GM20000 (cell line): ENCODE measurements around the gene TNRC18.

Experiments used
- DNase-seq: peaks from one replicate; pipeline ENCODE4 v3.0.0; 2012; ENCODE audit warnings: low spot score
- TF ChIP-seq, protein P1 (sequence below): IDR thresholded peaks from 2 replicates; pipeline ENCODE4 v1.5.1; 2012; ENCODE audit warnings: mild to moderate bottlenecking, control low read depth; ENCODE audit errors: extremely low read depth, missing control alignments

Gene TNRC18

GRCh38 chr7:5408777-5409176 lies 14.9 kb downstream of the TNRC18 start:
- DNase-seq = no peak
- TF ChIP-seq, protein P1, sequence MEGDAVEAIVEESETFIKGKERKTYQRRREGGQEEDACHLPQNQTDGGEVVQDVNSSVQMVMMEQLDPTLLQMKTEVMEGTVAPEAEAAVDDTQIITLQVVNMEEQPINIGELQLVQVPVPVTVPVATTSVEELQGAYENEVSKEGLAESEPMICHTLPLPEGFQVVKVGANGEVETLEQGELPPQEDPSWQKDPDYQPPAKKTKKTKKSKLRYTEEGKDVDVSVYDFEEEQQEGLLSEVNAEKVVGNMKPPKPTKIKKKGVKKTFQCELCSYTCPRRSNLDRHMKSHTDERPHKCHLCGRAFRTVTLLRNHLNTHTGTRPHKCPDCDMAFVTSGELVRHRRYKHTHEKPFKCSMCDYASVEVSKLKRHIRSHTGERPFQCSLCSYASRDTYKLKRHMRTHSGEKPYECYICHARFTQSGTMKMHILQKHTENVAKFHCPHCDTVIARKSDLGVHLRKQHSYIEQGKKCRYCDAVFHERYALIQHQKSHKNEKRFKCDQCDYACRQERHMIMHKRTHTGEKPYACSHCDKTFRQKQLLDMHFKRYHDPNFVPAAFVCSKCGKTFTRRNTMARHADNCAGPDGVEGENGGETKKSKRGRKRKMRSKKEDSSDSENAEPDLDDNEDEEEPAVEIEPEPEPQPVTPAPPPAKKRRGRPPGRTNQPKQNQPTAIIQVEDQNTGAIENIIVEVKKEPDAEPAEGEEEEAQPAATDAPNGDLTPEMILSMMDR = no peak

DNA sequence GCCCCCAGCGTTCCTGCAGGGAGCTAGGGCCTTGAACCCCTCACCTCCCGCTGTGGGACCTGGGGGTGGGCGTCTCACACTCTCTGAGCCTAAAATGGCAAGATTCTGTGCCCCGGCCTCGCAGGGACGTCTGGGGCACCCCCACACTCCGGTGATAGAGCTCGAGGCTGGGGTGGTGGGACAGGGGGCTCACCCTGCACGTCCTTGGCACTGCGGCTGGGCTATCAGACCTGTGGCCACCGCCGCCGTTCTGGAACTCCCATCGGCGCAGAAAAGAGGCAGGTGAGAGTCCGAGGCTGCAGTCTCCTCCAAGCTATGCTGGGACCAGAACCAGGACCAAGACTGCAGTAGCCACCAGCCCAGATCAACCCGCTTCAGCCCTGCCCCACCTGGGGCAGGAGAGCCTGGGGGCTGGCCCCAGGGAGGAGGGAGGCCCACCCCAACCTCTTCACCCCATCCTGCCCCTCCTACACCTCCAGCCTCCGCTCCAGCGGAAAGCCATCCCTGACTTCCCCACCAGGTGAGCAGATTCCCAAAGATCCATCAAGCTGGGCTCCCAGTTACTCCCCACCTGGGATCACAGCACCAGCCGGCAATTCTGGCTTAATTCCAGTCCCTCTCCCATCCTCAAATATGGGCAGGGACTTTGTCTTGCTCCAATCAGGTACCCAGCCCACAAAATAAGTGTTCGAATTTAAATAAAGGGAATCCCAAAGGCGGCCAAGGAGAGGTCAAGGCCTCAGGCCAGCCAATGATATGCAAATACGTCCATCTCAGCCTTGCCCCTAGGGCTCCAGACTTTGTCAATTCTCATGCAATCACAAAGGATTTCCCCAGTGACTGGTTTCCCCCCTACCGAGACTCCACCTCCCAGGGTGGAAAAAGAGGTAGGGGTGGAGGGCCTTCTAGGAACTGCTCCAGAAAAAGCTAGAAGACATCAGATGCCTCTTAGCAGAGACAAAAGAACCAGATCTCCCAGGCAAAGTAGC lies 16.4 kb downstream of the TNRC18 start:
- TF ChIP-seq, protein P1 = no peak
- no peak for DNase-seq

- DNase-seq = no peak
- TF ChIP-seq, protein P1 = no peak
Measured at GRCh38 chr7:5404421-5404826, 19.2 kb downstream of the TNRC18 start.

DNA sequence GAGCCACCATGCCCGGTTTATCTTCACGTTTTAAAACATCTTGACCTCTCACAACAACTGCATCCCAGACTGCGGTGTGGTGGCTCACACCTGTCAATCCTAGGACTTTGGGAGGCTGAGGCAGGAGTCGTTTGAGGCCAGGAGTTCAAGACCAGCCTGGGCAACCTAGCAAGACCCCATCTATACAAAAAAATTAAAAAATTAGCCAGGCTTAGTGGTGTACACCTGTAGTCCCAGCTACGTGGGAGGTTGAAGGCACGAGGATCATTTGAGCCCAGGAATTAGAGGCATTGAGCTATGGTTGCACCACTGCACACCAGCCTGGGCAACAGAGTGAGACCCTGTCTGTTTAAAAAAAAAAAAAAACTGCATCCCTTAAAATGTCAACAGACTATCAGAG lies 20.2 kb downstream of the TNRC18 start:
- TF ChIP-seq, protein P1 = no peak
- no peak for DNase-seq

DNA sequence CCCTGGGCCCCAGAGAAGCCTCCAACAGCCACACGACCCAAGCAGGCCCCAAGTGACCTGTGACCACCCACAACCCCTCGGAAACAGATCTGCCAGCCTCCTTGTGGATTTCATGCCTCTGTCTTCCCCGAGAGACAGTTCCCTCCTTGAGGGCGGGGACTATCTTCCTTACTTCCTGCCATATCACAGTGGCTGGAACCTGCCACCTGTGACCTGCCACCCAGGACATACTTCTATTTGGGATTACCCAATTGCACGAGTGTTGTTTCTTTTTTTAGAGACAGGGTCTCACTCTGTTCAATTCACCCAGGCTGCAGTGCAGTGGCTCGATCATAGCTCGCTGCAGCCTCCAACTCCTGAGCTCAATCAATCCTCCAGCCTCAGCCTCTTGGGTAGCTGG lies 25.9 kb downstream of the TNRC18 start:
- DNase-seq = peak; percentile 56
- TF ChIP-seq, protein P1 = no peak

DNA sequence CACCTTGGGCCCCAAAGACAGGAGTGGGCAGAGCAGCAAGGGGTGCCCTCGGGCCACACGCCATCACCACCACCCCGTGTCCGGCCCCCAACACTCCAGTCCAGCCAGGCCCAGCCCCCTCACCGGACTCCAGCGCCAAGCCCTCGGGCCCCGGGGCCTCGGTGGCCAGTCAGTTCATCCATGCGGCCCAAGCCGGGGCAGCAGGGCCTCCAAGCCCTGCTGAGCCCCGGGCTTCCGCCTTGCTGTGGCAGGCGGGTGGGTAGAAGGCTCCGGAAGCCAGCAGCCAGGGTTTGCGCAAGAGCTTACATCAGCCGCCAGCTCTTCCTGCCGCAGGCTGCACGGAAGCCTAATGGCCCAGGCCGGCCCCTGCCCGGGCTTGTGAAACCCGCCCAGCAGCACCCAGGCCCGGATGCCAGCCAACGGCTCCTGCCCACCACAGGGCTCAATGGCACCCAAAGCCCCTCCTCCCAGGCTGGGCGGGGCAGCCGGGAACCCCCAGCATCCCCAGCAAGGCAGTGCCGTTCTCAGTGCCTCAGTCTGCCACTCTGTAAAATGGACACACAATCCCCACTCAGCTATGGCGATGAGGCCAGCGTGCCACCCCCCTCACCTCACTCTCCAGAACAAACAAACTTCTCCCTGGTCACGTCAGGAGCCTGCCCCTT lies 26.5 kb downstream of the TNRC18 start:
- TF ChIP-seq, protein P1 = no peak
- DNase-seq = peak; percentile 95

- TF ChIP-seq, protein P1 = peak; percentile 22
- DNase-seq = peak; percentile 88
Measured at GRCh38 chr7:5396542-5396941, 27.1 kb downstream of the TNRC18 start.
